ENCODE data around the gene RFC5. TPM values are rescaled to one million over a fixed set of nuclear protein-coding genes. Genes with fewer than 3 reads are reported as not detected.
"Not testable (repeated sequence)": the region's sequence is repeated elsewhere in the genome, so short reads cannot be mapped to it uniquely, and the experiment has no call there.

Gene RFC5
- total RNA-seq, 2 donors from 2014 or later = 9.4 to 36.0 TPM

GRCh38 chr12:118020036-118020435, 3.5 kb downstream of the RFC5 start:
- intact Hi-C loops (cut with DNase I) = no loop called here

GRCh38 chr12:118022097-118022727, 5.7 kb downstream of the RFC5 start:
- H3K4me3 ChIP-seq; H3K9ac ChIP-seq (ENCODE audit: low read depth in 2 of 2, low read length in 2 of 2); intact Hi-C loops (cut with DNase I); H3K27me3 ChIP-seq; DNase-seq; H3K4me1 ChIP-seq; H3K9me3 ChIP-seq; H3K36me3 ChIP-seq; H3K27ac ChIP-seq: not testable (repeated sequence)

More at GRCh38 chr12:118020036-118020435, 3.5 kb downstream of the RFC5 start:
- no peak overlapping the region for H3K27ac ChIP-seq
- no peaks in the 10 kb centered on the region for H3K27me3 ChIP-seq
- no peak overlapping the region for H3K9ac ChIP-seq (ENCODE audit: low read depth in 2 of 2, low read length in 2 of 2)
- H3K9me3 ChIP-seq = no peaks in the 10 kb centered on the region
- H3K4me1 ChIP-seq = peaks cover 10% of the 10 kb centered on the region
- TF ChIP-seq CTCF (IDR thresholded peaks at IDR 0.05) = no peak
- DNase-seq = no peak
- no peak overlapping the region for H3K4me3 ChIP-seq
- no peaks in the 10 kb centered on the region for H3K36me3 ChIP-seq

GRCh38 chr12:118022728-118023109, 6.2 kb downstream of the RFC5 start:
- Histone ChIP-seq H3K4me3 (no peak overlapping the region), H3K27me3 (no peaks in the 10 kb centered on the region), H3K9ac (ENCODE audit: low read depth in 2 of 2, low read length in 2 of 2) (no peak overlapping the region), H3K36me3 (peaks cover 5% of the 10 kb centered on the region), H3K4me1 (peaks cover 3% of the 10 kb centered on the region), H3K27ac (no peak overlapping the region), H3K9me3 (no peaks in the 10 kb centered on the region)
- TF ChIP-seq CTCF (IDR thresholded peaks at IDR 0.05) = no peak
- DNase-seq = no peak
- intact Hi-C loops (cut with DNase I) = no loop called here

- H3K27me3 ChIP-seq = no peaks in the 10 kb centered on the region
- no peaks in the 10 kb centered on the region for H3K9me3 ChIP-seq
- DNase-seq = no peak
- H3K9ac ChIP-seq (ENCODE audit: low read depth in 2 of 2, low read length in 2 of 2) = no peak overlapping the region
- H3K27ac ChIP-seq = no peak overlapping the region
- TF ChIP-seq CTCF (IDR thresholded peaks at IDR 0.05) = no peak
- H3K4me1 ChIP-seq = no peaks in the 10 kb centered on the region
- peaks cover 5% of the 10 kb centered on the region for H3K36me3 ChIP-seq
- H3K4me3 ChIP-seq = no peak overlapping the region
- intact Hi-C loops (cut with DNase I) = no loop called here
Observed at GRCh38 chr12:118023301-118023860, 6.9 kb downstream of the RFC5 start.

- intact Hi-C loops (cut with DNase I) = loop anchor here (5.0 kb wide), 1 partner anchor 148 kb away; no protein-coding TSS in a partner anchor
- H3K27me3 ChIP-seq = no peaks in the 10 kb centered on the region
- no peak for TF ChIP-seq CTCF (IDR thresholded peaks at IDR 0.05)
- H3K4me3 ChIP-seq = no peak overlapping the region
- H3K36me3 ChIP-seq = peaks cover 5% of the 10 kb centered on the region
- H3K9ac ChIP-seq (ENCODE audit: low read depth in 2 of 2, low read length in 2 of 2) = no peak overlapping the region
- no peak for DNase-seq
- H3K4me1 ChIP-seq = no peaks in the 10 kb centered on the region
- H3K9me3 ChIP-seq = no peaks in the 10 kb centered on the region
- H3K27ac ChIP-seq = no peak overlapping the region
Observed at GRCh38 chr12:118025168-118025567, 8.7 kb downstream of the RFC5 start.

- intact Hi-C loops (cut with DNase I) = loop anchor here (5.0 kb wide), 1 partner anchor 152 kb away; no protein-coding TSS in a partner anchor
- Histone ChIP-seq H3K36me3 (peaks cover 7% of the 10 kb centered on the region), H3K9me3 (no peaks in the 10 kb centered on the region), H3K27ac (no peak overlapping the region), H3K9ac (ENCODE audit: low read depth in 2 of 2, low read length in 2 of 2) (no peak overlapping the region), H3K27me3 (no peaks in the 10 kb centered on the region), H3K4me1 (no peaks in the 10 kb centered on the region), H3K4me3 (no peak overlapping the region)
- TF ChIP-seq CTCF (IDR thresholded peaks at IDR 0.05) = no peak
- DNase-seq = no peak
Observed at GRCh38 chr12:118029166-118029565, 12.7 kb downstream of the RFC5 start.

Measured in colonic mucosa (tissue), 4 donors.